Thyroid gland (tissue), 4 donors: ENCODE results near the gene CUEDC1.
"Not testable (repeated sequence)": the region's sequence is repeated elsewhere in the genome, so short reads cannot be mapped to it uniquely, and the experiment has no call there.

Experiments
- CTCF ChIP-seq, 6 experiments: fragments of 200-600 bp in 3 of 6; fragments of 450-650 bp in 3 of 6; sonication (generic) in 3 of 6; IDR thresholded peaks; one replicate each; pipeline ENCODE4 v1.5.1; 2016 to 2019; ENCODE audit warnings: antibody characterized with exemption in 6 of 6, mild to moderate bottlenecking in 2 of 6, inconsistent platforms in 1 of 6, moderate library complexity in 1 of 6
- POLR2A ChIP-seq, 2 donors: fragments of 450-650 bp; IDR thresholded peaks; one replicate each; pipeline ENCODE4 v1.6.1; 2017; ENCODE audit warnings: antibody characterized with exemption in 2 of 2, mild to moderate bottlenecking in 2 of 2, moderate library complexity in 1 of 2

DNA sequence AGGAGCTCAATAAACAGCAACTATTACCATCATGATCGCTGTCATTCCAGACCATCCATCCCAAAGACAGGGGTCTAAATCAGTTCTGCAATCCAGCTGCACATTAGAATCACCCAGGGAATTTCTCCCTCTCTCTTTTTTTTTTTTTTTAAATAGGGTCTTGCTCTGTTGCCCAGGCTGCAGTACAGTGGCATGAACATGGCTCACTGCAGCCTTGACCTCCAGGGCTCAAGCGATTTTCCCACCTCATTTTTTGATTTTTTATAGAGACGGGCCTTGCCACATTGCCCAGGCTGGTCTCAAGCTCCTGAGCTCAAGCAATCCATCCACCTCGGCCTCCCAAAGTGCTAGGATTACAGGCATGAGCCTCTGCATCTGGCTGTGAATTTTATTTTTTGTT, 32.5 kb downstream of the CUEDC1 start:
- TF ChIP-seq CTCF, POLR2A (IDR thresholded peaks at IDR 0.05): not testable (repeated sequence)
